ENCODE results near the gene SFT2D1. TPM values are rescaled to one million over a fixed set of nuclear protein-coding genes. Genes with fewer than 3 reads are reported as not detected.

The SFT2D1 gene
- total RNA-seq, 1 donor from 2014 or later, result 63.3 TPM

- H3K27ac Mint-ChIP-seq, result peak overlapping the region; percentile 88
- intact Hi-C loops (cut with micrococcal nuclease), result loop anchor here (1.0 to 2.0 kb wide), 3 partner anchors 9 to 77 kb away; no protein-coding TSS in a partner anchor
- peaks cover 13% of the 10 kb centered on the region for H3K27me3 Mint-ChIP-seq (ENCODE audit: insufficient read depth)
These were observed 382 bp downstream of the SFT2D1 start for GRCh38 chr6:166341977-166342348.

GRCh38 chr6:166341464-166341863, 881 bp downstream of the SFT2D1 start:
- no peak for DNase-seq (ENCODE audit: low spot score)
- Mint-ChIP-seq H3K4me1 (ENCODE audit: low read depth) (peaks cover 16% of the 10 kb centered on the region), H3K27ac (peak overlapping the region; percentile 88), H3K27me3 (ENCODE audit: insufficient read depth) (peaks cover 9% of the 10 kb centered on the region), H3K36me3 (ENCODE audit: low read depth) (peaks cover 20% of the 10 kb centered on the region), H3K9me3 (no peaks in the 10 kb centered on the region), H3K4me3 (peak overlapping the region; percentile 89)
- intact Hi-C loops (cut with micrococcal nuclease), result loop anchor here (1.0 kb wide), 1 partner anchor 8 kb away; no protein-coding TSS in a partner anchor

More at GRCh38 chr6:166341977-166342348, 382 bp downstream of the SFT2D1 start:
- DNase-seq (ENCODE audit: low spot score), result no peak
- Mint-ChIP-seq H3K36me3 (ENCODE audit: low read depth) (peaks cover 17% of the 10 kb centered on the region), H3K9me3 (no peaks in the 10 kb centered on the region), H3K4me3 (peak overlapping the region; percentile 89), H3K4me1 (ENCODE audit: low read depth) (peaks cover 16% of the 10 kb centered on the region)

DNA sequence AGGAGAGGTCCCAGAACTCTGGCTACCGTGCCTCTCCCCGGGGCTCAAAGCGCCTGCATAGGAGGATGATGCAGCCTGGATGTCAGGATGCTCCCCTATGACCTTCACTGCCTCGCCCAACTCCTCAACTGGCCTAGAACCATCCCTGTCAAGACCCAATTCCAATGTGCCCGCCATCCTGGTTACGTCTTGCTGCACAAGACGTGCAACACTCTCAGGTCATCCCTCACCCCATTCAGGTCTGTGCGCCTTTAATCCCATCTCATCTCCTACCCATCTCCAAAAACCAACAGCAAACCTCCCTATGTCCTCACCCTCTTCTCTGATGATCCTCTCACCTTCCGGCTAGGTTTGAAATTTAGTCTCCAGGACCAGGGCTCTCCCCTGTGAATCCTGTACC, 3.5 kb downstream of the SFT2D1 start:
- H3K4me1 Mint-ChIP-seq (ENCODE audit: low read depth), result peaks cover 34% of the 10 kb centered on the region
- no peak overlapping the region for H3K27ac Mint-ChIP-seq
- H3K9me3 Mint-ChIP-seq, result no peaks in the 10 kb centered on the region
- H3K4me3 Mint-ChIP-seq, result no peak overlapping the region
- intact Hi-C loops (cut with micrococcal nuclease), result no loop called here
- H3K27me3 Mint-ChIP-seq (ENCODE audit: insufficient read depth), result peaks cover 5% of the 10 kb centered on the region
- no peak for DNase-seq (ENCODE audit: low spot score)
- H3K36me3 Mint-ChIP-seq (ENCODE audit: low read depth), result peaks cover 34% of the 10 kb centered on the region

GRCh38 chr6:166336847-166337246, 5.5 kb downstream of the SFT2D1 start:
- no peak overlapping the region for H3K27ac Mint-ChIP-seq
- H3K27me3 Mint-ChIP-seq (ENCODE audit: insufficient read depth), result peaks cover 3% of the 10 kb centered on the region
- H3K4me3 Mint-ChIP-seq, result no peak overlapping the region
- no peak for DNase-seq (ENCODE audit: low spot score)
- H3K36me3 Mint-ChIP-seq (ENCODE audit: low read depth), result peaks cover 44% of the 10 kb centered on the region
- H3K9me3 Mint-ChIP-seq, result no peaks in the 10 kb centered on the region
- intact Hi-C loops (cut with micrococcal nuclease), result no loop called here
- H3K4me1 Mint-ChIP-seq (ENCODE audit: low read depth), result peaks cover 41% of the 10 kb centered on the region

DNA sequence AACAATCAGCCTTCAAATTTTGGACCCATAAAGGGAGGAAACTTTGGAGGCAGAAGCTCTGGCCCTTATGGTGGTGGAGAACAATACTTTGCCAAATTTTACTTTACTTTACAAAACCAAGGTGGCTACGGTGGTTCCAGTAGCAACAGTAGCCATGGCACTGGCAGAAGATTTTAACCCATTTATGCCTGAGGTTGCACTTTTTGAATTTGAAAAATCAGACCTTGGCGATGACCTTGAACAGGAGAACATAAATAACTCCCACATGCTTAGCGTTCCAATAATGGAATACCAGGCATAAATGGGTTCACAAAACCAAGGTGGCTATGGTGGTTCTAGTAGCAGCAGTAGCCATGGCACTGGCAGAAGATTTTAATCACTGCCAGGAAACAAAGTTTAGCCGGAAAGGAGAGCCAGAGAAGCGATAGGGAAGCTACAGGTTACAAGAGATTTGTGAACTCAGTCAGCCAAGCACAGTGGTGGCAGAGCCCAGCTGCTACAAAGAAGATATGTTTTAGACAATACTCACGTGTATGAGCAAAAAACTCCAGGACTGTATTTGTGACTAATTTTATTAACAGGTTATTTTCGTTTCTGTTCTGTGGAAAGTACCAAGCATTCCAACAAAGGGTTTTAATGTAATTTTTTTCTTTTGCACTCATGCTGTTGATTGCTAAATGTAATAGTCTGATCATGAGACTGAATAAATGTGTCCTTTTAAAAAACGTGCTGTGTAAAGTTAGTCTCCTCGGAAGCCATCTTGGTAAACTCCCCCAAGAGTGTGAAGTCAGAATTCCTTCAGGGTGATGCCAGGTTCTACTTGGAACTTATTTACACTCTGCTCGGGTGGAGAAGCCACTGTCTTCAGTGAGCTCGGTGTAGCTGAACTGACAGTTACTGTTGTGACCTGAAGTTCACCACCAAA, 6.7 kb downstream of the SFT2D1 start:
- Mint-ChIP-seq H3K36me3 (ENCODE audit: low read depth) (peaks cover 42% of the 10 kb centered on the region), H3K4me3 (no peak overlapping the region), H3K27me3 (ENCODE audit: insufficient read depth) (peaks cover 3% of the 10 kb centered on the region), H3K9me3 (no peaks in the 10 kb centered on the region), H3K4me1 (ENCODE audit: low read depth) (peaks cover 33% of the 10 kb centered on the region), H3K27ac (no peak overlapping the region)
- intact Hi-C loops (cut with micrococcal nuclease), result no loop called here
- no peak for DNase-seq (ENCODE audit: low spot score)

DNA sequence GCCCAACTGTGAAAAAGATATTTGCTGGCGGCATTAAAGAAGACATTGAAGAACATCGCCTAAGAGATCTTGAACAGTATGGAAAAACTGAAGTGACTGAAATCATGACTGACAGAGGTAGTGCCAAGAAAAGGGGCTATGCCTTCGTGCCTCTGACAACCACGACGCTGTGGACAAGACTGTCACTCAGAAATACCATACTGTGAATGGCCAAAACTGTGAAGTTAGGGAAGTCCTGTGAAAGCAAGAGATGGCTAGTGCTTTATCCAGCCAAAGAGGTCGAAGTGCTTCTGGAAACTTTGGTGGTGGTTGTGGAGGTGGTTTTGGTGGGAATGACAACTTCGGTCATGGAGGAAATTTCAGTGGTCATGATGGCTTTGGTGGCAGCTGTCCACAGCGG, 7.5 kb downstream of the SFT2D1 start:
- Mint-ChIP-seq H3K36me3 (ENCODE audit: low read depth) (peaks cover 42% of the 10 kb centered on the region), H3K4me1 (ENCODE audit: low read depth) (peaks cover 33% of the 10 kb centered on the region), H3K9me3 (no peaks in the 10 kb centered on the region), H3K27ac (no peak overlapping the region), H3K27me3 (ENCODE audit: insufficient read depth) (peaks cover 3% of the 10 kb centered on the region), H3K4me3 (peak overlapping the region; percentile 6)
- intact Hi-C loops (cut with micrococcal nuclease), result no loop called here
- no peak for DNase-seq (ENCODE audit: low spot score)

DNA sequence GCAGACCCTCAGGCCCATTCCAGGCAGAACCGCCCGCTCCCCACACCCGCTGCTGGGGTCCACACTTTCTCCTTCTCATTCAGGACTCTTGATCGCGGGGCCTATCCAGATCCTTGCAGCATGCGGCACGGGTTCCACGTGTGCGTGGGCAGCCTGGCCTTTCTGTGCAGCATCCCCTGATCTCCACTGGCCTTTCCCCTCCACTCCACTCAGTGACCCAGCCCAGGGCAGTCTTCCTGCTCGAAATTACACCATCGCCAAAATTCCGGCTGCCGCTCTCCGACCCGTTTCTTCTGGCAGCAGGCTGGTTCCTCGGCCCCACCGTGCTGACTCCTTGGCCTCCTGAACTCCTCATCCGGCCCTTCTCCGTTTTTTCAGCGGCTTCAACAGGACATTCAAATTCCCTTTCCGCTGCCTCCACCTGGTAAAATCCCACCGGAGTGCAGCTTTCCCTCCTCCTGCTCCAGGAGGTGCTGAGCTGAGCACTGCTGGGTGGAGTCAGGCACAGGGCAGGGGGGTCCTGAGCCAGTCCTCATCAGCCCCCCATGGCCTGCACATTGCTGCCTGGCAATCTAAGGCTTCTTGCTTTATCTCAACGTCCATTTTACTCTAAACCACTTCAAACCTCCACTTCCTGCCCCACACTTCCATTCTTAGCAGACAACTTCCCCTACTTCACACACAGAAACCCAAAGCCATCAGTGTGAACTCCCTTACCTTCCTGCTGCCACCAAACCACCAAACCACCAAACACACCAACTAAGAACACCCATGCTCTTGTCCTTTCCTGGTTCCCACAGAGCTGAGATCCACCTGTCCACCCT, 9.0 kb downstream of the SFT2D1 start:
- H3K9me3 Mint-ChIP-seq, result no peaks in the 10 kb centered on the region
- H3K27me3 Mint-ChIP-seq (ENCODE audit: insufficient read depth), result peaks cover 3% of the 10 kb centered on the region
- H3K27ac Mint-ChIP-seq, result peak overlapping the region; percentile 19
- intact Hi-C loops (cut with micrococcal nuclease), result loop anchor here (1.0 to 2.0 kb wide), 2 partner anchors 8 to 293 kb away; partner anchors contain the start of gene RPS6KA2
- H3K4me3 Mint-ChIP-seq, result peak overlapping the region; percentile 38
- peak; percentile 47 for DNase-seq (ENCODE audit: low spot score)
- peaks cover 33% of the 10 kb centered on the region for H3K4me1 Mint-ChIP-seq (ENCODE audit: low read depth)
- H3K36me3 Mint-ChIP-seq (ENCODE audit: low read depth), result peaks cover 45% of the 10 kb centered on the region

DNA sequence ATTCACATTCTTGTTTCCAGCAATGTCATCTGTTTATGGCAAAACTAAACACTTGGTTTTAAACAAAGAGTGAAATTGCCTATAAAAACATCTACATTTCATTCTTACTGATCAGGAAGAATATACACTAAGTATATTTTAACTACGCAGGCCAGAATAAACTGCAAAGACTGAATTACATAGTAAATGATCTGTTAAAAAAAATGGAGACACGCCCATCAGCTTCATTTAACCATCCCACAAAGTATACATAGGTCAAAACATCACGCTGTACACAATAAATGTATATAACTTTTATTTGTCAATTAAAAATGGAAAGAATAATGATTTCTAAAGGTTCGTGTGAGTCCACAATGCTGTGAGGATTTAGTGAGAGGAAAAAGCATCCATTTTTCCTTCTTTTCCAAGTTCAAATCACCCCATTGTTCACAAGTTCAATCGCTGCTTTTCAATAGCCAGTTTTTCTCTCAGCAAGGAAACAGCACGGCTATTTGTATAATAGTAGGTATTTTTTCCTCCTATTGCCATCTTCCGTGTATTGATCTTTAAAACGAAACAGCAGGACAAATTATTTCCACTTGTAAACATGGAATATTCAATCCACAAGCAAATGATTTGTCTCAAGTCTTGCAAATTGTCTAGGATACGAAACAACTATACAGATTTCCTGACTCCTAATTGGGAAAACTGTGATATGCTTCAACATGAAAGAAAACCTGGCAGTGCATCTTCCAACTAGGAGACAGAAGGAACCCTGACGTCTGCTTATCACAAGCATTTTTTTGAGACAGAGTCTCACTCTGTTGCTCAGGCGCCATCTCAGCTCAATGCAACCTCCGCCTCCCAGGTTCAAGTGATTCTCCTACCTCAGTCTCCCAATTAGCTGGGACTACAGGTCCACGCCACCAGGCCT, 10.6 kb downstream of the SFT2D1 start:
- Mint-ChIP-seq H3K9me3 (no peaks in the 10 kb centered on the region), H3K36me3 (ENCODE audit: low read depth) (peaks cover 35% of the 10 kb centered on the region), H3K4me1 (ENCODE audit: low read depth) (peaks cover 33% of the 10 kb centered on the region), H3K4me3 (no peak overlapping the region), H3K27me3 (ENCODE audit: insufficient read depth) (peaks cover 3% of the 10 kb centered on the region), H3K27ac (no peak overlapping the region)
- DNase-seq (ENCODE audit: low spot score), result no peak
- intact Hi-C loops (cut with micrococcal nuclease), result loop anchor here (2.0 kb wide), 1 partner anchor 295 kb away; the partner anchor contains the start of gene RPS6KA2

DNA sequence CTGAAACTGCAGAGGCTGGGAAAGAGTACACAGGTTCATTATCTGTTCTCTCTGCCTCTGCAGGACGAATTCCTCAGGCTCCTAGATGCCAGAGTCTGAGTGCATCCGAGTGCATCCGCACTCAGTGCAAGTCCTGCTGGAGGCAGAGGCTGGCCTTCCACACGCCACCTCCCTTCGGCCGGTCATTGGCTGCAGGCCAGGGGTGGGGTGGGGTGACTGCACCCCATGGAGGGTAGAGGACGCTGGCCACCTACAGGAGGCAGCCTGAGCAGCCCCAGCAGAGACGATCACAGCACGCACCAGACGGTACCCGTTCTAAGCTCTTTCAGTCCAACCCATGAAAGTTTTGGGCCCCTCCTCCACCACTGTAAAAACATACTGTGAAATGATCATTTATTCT, 11.7 kb downstream of the SFT2D1 start:
- peaks cover 3% of the 10 kb centered on the region for H3K27me3 Mint-ChIP-seq (ENCODE audit: insufficient read depth)
- no peak for DNase-seq (ENCODE audit: low spot score)
- H3K27ac Mint-ChIP-seq, result no peak overlapping the region
- intact Hi-C loops (cut with micrococcal nuclease), result no loop called here
- no peaks in the 10 kb centered on the region for H3K9me3 Mint-ChIP-seq
- H3K4me3 Mint-ChIP-seq, result no peak overlapping the region
- H3K4me1 Mint-ChIP-seq (ENCODE audit: low read depth), result peaks cover 33% of the 10 kb centered on the region
- peaks cover 41% of the 10 kb centered on the region for H3K36me3 Mint-ChIP-seq (ENCODE audit: low read depth)

DNA sequence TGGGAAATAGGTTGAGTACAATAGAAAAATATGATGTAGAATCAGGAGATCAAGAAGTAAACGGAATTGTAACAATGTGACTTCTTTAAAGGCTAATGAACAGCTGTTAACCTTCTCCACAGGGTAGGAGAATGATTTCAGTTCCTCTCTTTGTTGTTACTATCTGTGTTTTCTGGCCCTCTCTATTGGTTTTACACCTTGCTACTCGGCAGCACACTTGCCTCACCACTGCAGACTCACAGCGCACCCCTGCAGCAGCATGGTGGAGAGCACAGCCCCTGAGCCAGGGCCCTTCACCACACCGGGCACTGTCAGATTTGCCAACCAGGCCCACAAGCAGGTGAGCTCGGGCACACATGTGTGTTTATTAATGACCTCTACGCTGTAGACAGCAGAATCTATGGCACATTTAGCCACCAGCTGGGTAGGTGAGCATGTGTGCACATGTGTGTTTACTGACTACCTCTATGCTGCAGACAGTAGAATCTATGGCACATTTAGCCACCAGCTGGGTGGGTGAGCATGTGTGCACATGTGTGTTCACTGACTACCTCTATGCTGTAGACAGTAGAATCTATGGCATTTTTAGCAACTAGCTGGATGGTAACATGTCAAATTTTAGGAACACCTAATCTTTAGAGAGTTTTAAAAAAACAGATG, 16.8 kb downstream of the SFT2D1 start:
- DNase-seq (ENCODE audit: low spot score), result no peak
- H3K27me3 Mint-ChIP-seq (ENCODE audit: insufficient read depth), result no peaks in the 10 kb centered on the region
- no peaks in the 10 kb centered on the region for H3K4me1 Mint-ChIP-seq (ENCODE audit: low read depth)
- H3K9me3 Mint-ChIP-seq, result no peaks in the 10 kb centered on the region
- no peak overlapping the region for H3K27ac Mint-ChIP-seq
- H3K36me3 Mint-ChIP-seq (ENCODE audit: low read depth), result peaks cover 36% of the 10 kb centered on the region
- no peak overlapping the region for H3K4me3 Mint-ChIP-seq
- intact Hi-C loops (cut with micrococcal nuclease), result loop anchor here (1.0 kb wide), 1 partner anchor 10 kb away; no protein-coding TSS in a partner anchor

DNA sequence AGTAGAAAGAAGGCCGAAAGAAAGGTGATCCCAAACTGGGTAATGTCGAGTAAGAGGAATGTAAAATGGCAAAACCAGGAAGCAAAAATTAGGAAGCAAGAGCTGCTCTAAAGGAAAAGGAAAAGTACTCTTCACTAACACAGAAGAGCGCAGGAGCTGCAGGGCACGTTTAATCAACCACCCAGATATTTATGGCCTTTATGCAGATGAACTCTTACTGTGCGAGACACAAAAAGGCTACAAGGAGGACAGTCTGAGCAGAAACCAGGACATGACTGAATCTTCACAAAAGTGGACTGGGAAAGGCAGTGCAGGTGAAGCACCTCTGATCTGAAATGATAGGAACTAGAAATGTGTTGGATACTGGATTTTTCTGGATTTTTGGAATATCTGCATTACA, 18.9 kb downstream of the SFT2D1 start:
- H3K27ac Mint-ChIP-seq, result no peak overlapping the region
- intact Hi-C loops (cut with micrococcal nuclease), result no loop called here
- no peak for DNase-seq (ENCODE audit: low spot score)
- H3K4me1 Mint-ChIP-seq (ENCODE audit: low read depth), result no peaks in the 10 kb centered on the region
- H3K27me3 Mint-ChIP-seq (ENCODE audit: insufficient read depth), result no peaks in the 10 kb centered on the region
- peaks cover 41% of the 10 kb centered on the region for H3K36me3 Mint-ChIP-seq (ENCODE audit: low read depth)
- no peaks in the 10 kb centered on the region for H3K9me3 Mint-ChIP-seq
- no peak overlapping the region for H3K4me3 Mint-ChIP-seq
